AG09309 (cell line): ENCODE data around the gene UCHL5.

Source experiments
- DNase-seq: peaks from one replicate; pipeline ENCODE4 v3.0.0-alpha.2; 2010; ENCODE audit warnings: low read depth
- H3K4me3 ChIP-seq: 2 replicates; pipeline ENCODE4 v1.5.1; 2011; ENCODE audit warnings: mild to moderate bottlenecking, low read depth, low read length, moderate library complexity; ENCODE audit not compliant: control insufficient read depth
- TF ChIP-seq, protein P1 (sequence below): IDR thresholded peaks from 2 replicates; pipeline ENCODE4 v1.5.1; 2011; ENCODE audit warnings: mild to moderate bottlenecking, low read depth, low read length, inconsistent platforms; ENCODE audit not compliant: insufficient read depth, control insufficient read depth; ENCODE audit errors: missing control alignments

Gene UCHL5, protein sequence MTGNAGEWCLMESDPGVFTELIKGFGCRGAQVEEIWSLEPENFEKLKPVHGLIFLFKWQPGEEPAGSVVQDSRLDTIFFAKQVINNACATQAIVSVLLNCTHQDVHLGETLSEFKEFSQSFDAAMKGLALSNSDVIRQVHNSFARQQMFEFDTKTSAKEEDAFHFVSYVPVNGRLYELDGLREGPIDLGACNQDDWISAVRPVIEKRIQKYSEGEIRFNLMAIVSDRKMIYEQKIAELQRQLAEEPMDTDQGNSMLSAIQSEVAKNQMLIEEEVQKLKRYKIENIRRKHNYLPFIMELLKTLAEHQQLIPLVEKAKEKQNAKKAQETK

DNA sequence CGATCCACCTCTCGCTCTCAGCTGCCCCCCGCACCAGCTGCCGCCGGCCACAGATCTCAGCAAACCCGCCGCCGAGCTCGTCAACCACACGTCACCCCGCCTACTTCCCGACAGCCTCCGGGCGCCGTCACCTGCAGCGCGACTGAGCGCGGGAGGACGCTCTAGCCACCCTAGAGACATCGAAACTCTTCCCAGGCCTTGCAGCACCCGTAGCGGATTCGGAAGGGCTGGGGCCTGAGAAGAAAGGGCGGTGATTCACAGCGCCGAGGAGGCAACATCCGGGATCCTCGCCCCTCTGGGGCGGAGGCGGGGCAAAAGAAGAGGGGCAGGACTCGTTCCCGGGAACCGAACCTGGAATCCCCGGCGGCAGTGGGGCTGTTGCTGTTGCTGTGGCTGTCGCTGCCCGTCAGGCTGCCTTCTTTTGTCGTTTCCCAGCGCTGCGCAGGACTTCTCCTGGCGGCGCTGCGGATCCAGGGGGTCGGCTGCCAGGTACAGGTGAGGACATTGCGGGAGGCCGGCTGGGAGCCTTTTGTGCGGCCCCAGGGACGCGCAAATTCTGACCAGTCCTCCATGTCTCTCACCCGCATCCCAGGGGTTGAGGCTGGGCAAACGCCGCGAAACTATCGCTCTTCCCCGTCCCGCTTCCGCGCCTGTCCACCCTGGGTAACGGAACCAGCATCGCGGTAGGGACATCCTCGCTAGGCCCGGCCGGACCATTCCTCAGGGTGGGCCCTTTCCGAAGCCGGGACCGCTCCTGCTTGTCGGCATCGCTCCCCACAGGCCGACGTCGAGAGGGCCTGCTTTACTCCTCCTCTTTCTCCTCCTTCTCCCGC lies at the start of gene UCHL5, which contains the start of gene RO60:
Gene UCHL5, minus strand, starts transcription at position 79 of the 833 bp plus-strand sequence. CDS start 100 bp downstream, outside the sequence.
Gene RO60, plus strand, starts transcription at position 331 of the 833 bp plus-strand sequence. CDS start 9,443 bp downstream, outside the sequence.
- H3K4me3 ChIP-seq, result peak within 1 kb of the TSS; percentile 70
- TF ChIP-seq, protein P1, sequence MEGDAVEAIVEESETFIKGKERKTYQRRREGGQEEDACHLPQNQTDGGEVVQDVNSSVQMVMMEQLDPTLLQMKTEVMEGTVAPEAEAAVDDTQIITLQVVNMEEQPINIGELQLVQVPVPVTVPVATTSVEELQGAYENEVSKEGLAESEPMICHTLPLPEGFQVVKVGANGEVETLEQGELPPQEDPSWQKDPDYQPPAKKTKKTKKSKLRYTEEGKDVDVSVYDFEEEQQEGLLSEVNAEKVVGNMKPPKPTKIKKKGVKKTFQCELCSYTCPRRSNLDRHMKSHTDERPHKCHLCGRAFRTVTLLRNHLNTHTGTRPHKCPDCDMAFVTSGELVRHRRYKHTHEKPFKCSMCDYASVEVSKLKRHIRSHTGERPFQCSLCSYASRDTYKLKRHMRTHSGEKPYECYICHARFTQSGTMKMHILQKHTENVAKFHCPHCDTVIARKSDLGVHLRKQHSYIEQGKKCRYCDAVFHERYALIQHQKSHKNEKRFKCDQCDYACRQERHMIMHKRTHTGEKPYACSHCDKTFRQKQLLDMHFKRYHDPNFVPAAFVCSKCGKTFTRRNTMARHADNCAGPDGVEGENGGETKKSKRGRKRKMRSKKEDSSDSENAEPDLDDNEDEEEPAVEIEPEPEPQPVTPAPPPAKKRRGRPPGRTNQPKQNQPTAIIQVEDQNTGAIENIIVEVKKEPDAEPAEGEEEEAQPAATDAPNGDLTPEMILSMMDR, result no peak
- DNase-seq, result peak; percentile 92

- no peak for DNase-seq
- TF ChIP-seq, protein P1, result no peak
- H3K4me3 ChIP-seq, result no peak overlapping the region
These were observed 49.3 kb upstream of the UCHL5 start for GRCh38 chr1:193108471-193108870.

DNA sequence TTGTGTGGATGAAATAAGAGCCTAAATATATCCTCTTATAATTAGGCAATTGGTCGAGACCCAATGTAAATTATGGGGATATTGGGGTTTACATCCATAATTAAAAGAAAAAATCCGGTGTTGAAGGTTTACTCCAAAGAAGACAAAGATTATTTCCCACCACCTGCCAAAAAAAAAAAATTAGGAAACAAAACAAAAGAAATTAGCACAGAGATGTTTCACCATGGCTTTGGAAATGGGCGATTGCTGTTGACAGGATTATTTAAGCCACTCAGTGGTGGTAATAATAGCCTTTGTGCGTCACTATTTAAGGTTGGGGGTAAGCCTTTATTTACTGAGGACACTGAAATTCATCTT lies 46.6 kb upstream of the UCHL5 start:
- TF ChIP-seq, protein P1, result no peak
- no peak for DNase-seq
- H3K4me3 ChIP-seq, result peak overlapping the region; percentile 59

GRCh38 chr1:193104907-193105820 lies 46.0 kb upstream of the UCHL5 start, which contains the start of gene GLRX2:
Gene GLRX2 (minus strand): TSS chr1:193105414. CDS start chr1:193105382, 32 bp downstream.
- no peak for DNase-seq
- TF ChIP-seq, protein P1, result no peak
- H3K4me3 ChIP-seq, result peak within 1 kb of the TSS; percentile 59

DNA sequence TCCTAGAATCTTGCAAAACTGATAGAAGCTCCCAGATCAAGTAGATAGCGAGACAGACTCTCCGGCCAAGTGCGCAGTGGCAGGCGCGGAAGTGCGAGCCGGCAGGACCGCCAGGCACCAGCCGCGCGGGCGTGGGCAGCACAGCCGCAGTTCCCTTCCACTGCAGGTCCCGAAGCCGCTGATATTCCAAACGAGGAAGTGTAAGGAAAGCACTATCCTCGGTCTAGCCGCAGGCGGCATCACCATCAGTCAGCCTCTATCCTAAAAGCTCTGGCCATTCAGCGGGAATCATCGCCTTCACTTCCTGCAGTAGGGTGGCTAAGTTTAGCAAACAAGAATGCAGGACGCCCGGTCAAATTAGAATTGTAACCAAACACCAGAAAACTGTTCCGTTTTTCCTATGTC lies 45.3 kb upstream of the UCHL5 start:
- peak overlapping the region; percentile 59 for H3K4me3 ChIP-seq
- TF ChIP-seq, protein P1, result no peak
- DNase-seq, result no peak
